Subcutaneous adipose tissue (tissue), 4 donors: ENCODE data around the gene ANGEL2. TPM values are rescaled to one million over a fixed set of nuclear protein-coding genes. Genes with fewer than 3 reads are reported as not detected.

Experiments used
- total RNA-seq, 4 donors: library from RNA; depleted of rRNA; stranded (reverse); fragments of >200 nt; gene quantifications; one replicate each; pipeline ENCODE4 v1.1.0, GENCODE V29; 2016
- TF ChIP-seq, protein P1 (sequence below): fragments of 450-650 bp; IDR thresholded peaks from one replicate; pipeline ENCODE4 v1.5.1; 2016; ENCODE audit warnings: low read depth, mild to moderate bottlenecking, control low read depth, antibody characterized with exemption, moderate library complexity

The ANGEL2 gene
- total RNA-seq, 4 donors from 2014 or later = 53.3 to 66.5 (median 62.5) TPM

DNA sequence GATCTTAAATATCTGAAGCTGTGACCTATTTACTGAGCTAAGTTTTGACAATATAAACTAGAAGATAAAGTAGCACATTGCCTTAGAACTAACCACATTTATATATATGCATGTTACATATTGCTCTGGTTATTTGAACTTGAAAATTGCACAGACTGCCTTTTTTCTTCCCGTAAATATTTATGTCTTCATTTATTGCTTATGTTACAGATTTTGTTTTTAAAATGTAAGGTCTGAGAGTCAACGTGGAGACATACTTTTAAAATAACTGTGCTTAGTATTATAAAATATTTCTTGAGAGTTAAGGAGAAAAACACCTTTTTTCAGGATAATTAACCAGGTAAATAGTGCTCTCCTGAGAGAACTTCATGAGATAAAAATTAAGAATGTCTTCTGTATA lies 38.5 kb upstream of the ANGEL2 start:
- TF ChIP-seq, protein P1, sequence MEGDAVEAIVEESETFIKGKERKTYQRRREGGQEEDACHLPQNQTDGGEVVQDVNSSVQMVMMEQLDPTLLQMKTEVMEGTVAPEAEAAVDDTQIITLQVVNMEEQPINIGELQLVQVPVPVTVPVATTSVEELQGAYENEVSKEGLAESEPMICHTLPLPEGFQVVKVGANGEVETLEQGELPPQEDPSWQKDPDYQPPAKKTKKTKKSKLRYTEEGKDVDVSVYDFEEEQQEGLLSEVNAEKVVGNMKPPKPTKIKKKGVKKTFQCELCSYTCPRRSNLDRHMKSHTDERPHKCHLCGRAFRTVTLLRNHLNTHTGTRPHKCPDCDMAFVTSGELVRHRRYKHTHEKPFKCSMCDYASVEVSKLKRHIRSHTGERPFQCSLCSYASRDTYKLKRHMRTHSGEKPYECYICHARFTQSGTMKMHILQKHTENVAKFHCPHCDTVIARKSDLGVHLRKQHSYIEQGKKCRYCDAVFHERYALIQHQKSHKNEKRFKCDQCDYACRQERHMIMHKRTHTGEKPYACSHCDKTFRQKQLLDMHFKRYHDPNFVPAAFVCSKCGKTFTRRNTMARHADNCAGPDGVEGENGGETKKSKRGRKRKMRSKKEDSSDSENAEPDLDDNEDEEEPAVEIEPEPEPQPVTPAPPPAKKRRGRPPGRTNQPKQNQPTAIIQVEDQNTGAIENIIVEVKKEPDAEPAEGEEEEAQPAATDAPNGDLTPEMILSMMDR = no peak

DNA sequence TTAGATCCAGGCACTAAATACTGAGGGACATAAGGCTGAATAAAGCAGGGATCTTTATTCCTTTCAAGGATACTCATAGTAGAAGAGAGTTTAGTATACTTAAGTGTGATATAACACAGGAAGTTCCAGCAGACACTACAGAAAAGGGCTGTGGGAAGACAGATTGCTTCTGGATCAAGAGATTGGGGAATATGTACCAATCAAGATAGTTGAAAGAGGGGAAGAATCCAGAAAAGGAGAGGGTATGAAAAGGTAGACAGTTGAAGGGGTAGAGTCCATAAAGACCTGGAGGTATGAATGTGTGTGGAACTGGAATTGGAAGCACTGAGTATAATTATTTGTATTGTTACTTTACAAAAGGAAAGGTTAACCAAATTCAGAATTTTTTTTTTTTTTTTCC lies 37.8 kb upstream of the ANGEL2 start:
- TF ChIP-seq, protein P1 = no peak

DNA sequence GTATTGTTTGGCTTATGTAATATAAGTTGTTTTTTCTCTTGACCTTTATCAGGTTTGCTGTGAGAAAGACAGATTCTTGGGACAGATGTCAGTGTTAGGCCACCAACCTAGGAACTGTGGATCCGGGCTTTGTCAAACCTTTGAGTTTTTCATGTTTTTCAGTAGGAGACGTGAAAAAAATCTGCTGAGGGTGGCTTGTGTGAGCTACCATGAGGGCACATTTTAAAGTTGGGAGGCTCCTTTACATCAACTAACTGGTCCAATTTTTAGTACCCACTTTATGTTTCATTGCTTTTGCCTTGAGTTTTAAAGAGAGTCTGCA lies 36.2 kb upstream of the ANGEL2 start:
- TF ChIP-seq, protein P1 = no peak

DNA sequence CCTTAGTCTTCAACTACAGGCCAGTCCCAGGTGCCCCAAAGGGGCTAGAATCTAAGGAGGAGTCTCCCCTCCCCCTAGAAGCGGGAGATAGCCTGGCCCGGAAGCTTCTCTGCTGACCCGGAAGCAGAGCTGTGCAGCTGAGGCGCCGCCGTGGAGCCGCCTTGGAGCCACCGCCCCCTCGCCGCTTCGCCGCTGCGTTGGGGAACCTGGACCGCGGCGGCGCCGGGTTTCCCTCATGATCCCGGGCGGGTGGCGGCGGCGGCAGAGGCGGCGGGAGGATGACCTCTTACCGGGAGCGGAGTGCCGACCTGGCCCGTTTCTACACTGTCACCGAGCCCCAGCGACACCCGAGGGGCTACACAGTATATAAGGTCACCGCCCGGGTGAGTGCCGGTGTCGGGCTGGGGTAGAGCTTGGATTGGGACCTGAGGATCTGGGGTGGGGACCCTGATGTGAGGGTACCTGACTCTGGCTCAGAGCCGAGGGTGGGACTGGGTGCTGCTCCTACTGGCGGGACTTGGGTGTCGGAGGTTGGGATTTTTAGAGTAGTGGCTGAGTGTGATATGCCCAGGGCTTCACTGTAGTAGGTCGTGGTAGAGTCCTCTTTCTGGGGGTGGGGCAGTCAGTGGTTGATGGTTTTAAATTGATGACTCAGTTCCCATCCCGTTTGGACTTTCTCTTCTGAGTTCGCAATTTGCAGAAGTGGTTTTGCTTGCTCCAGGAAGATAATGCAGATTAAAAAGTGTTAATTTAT lies 35.6 kb upstream of the ANGEL2 start, which contains the start of gene RPS6KC1:
RPS6KC1 (plus strand) TSS at position 115 of the 754 bp plus-strand sequence; CDS start at position 279, 164 bp downstream.
- TF ChIP-seq, protein P1 = no peak

DNA sequence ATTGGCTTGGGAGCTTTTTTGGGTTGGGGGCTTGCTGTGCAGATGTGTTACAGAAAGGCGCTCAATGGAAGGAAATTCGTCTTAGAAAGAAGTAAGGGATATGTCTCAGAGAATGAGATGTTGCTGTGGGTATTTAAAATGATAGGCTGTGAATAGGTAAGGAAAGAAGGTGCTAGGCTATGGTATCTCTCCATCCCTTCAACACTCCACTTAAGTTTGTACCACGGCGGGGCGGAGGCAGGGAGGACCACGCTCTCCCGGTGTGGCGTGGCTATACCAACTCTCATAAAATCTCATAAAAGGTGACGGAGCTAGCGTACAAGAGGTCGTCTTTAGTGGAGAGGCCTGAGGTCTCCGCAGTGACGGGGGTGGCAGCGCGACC lies 35.1 kb upstream of the ANGEL2 start:
- TF ChIP-seq, protein P1 = no peak

DNA sequence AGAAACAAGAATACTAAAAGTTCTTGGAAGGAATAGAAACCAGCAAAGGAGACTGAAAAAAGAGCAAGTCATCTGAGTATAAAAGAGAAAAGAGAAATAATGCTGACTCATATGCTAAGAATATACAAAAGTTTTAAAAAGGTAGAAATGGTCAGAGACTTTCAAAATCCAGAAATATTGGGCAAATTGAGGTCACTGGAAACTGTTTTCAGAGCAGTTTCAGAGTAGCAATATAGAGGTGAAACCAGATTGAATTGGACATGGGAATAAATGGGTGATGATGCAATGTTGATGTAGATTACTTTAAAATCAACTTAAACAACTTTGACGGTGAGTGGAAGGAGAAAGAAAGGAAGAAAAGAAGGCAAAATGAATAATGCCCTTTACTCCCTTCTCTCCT lies 33.6 kb upstream of the ANGEL2 start:
- TF ChIP-seq, protein P1 = no peak

DNA sequence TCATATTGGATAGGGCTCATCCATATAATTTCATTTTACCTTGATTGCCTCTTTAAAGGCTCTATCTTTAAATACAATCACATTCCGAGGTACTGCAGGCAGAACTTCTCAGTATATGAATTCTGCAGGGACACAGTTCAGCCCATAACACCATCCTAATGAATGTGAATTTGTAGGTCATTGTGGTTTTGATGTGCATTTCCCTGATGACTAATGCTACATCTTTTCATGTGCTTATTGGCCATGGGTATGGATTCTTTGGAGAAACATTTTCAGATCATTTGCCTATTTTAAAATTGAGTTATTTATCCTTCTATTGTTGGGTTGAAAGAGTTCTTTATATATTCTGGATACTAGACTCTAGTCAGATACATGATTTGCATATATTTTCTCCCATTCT lies 25.8 kb upstream of the ANGEL2 start:
- TF ChIP-seq, protein P1 = no peak
